Measurements from ENCODE around the gene DDN.

The DDN gene

DNA sequence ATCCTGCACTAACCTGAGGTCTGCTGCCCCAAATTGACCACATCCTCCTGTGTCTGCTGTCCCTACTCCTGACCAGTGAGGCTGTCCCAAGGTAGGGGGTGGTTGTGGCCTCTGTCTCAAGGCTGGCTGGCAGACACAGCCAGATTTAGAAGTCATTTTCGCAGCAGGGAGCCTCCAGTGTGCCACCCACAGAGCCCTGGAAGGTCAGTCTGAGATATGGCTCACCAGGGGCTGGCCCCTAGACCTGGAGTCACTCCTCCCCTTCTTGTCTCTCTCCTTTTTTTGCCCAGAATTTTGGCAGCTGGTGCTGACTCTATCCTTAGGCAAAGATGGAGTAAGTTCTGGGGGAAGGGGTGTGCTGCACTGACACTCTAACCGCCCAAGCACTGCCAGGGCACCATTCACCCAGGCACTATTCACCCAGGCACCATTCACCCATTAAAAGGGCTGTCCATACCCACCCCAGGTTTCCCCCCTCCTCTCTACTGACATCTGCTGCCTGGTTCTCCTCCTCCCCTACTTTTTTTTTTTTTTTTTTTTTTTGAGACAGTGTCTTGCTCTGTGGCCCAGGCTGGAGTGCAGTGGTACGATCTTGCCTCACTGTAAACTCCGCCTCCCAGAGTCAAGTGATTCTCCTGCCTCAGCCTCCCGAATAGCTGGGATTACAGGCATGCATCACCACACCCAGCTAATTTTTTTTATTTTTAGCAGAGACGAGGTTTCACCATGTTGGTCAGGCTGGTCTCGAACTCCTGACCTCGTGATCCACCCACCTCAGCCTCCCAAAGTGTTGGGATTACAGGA is 7.7 kb downstream of the DDN start:
- intact Hi-C loops (cut with DNase I) = no loop called here

DNA sequence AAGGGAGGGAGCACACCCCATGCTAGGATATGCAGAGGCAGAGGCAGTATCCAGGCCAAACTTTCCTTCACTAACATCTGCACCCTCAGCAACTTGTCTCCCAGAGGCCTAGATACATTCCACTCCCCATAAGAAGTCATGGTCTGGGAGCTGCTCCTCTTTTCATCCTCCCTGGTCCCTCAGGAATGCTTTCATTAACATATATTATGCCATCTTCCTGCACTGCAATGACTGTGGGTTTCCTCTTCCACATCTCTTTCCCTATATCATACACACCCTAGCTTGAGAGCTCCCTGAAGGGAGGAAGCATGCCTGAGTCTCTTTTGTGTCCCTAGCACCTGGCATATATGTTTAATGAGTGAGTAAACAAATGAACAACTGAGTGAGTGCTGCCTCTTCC is 8.6 kb downstream of the DDN start:
- no peak for DNase-seq
- intact Hi-C loops (cut with DNase I) = no loop called here

More for the DNA sequence above, 7.7 kb downstream of the DDN start:
- no peak for DNase-seq

DNA sequence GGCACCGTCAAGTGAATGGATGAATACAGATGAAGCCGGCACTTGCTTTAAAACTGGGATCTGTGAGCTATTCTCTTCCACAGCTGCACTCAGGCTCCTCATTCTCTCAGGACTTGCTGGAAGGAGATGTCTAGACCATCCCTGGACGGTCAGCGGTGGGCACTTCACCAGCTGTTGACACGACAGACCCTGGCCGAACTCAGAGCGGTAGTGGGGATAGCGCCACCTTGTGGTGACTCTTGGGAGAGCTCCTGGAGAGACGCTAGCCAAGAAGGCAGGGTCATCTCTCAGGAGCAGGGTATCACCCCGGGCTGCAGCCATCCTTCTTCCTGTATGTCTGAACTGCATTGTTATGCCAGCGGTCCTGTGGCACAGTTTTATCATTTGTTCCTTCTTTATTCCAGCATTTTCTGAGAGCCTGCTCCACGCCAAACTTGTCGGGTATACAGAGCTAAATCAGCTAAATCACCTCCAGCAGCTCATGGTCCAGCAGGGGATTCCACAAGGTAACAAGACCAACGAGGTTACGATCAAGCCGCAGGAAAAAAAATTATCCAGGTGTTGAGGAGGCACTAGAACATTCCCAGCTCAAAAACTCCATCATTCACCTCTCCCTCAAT is 11.0 kb downstream of the DDN start:
- DNase-seq = peak in 39 of 42 donors; percentile 39 to 90 (median 74)
- intact Hi-C loops (cut with DNase I) = no loop called here

DNA sequence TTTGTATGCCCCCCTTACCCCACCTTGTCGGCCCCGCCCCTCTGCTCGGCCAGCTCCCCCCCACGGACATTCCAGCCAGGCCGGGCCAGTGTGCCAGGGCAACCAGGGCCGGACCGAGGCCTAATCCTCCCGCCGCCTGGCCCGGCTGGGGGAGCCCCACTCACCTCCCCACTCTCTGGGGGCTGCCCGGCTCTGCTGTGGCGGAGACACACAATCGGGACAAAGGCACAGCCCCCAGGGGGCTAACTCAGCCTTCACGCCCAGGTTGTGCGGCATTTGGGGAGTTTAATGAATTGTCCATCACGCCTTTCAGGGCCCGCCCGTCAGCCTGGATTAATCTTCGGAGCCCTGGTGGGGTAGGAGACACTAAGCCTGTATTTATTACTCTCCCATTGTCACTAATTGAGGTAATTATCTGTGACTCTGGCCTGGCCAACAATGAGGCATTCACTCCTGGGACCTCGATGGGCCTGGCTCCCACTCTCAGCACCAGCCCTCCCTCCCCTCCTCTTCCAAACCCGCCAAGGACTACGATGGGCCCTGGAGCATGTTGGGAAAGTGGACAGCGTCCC is 12.4 kb downstream of the DDN start:
- intact Hi-C loops (cut with DNase I) = no loop called here
- no peak for DNase-seq

DNA sequence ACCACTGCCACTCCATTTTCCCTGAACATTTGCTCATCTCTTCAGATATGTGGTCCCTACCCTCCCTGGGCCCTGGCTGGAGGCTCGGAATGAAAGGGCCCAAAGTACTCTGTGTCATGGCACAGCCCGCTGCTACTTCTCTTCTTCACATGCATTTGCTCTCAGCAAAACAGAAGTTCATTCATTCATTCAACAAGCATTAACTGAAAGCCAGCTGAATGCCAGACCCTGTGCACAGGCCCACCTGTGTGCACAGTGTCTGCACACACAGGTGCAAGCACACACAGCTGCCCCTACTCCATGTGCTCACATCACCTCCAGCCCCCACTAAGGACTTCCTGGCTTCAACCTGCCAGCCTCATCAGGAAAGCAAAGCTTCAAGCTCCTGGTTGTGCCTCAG is 13.3 kb downstream of the DDN start:
- intact Hi-C loops (cut with DNase I) = no loop called here
- DNase-seq = no peak

DNA sequence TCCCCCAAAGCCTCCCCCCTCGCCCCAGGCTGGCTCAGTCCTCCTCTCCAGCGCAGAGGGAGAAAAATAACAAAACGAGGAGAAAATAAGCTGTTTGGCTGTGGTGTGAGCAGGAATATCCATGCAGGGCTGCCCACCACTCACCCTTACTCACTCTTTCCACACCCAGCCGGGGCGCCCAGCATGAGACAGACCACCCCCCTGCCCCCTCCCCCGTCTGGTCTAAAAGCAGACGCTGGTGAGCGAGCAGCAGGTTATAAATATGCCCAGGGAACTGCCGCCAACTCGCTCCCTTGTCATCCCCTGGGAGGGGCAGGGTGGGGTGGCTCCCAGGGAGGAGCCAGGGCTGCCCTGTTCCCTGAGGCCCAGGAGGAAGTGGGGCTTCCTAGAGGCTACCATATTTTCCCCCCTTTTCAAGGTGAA is 13.7 kb downstream of the DDN start:
- peak in 12 of 42 donors; percentile 22 to 80 (median 49) for DNase-seq
- intact Hi-C loops (cut with DNase I) = no loop called here

DNA sequence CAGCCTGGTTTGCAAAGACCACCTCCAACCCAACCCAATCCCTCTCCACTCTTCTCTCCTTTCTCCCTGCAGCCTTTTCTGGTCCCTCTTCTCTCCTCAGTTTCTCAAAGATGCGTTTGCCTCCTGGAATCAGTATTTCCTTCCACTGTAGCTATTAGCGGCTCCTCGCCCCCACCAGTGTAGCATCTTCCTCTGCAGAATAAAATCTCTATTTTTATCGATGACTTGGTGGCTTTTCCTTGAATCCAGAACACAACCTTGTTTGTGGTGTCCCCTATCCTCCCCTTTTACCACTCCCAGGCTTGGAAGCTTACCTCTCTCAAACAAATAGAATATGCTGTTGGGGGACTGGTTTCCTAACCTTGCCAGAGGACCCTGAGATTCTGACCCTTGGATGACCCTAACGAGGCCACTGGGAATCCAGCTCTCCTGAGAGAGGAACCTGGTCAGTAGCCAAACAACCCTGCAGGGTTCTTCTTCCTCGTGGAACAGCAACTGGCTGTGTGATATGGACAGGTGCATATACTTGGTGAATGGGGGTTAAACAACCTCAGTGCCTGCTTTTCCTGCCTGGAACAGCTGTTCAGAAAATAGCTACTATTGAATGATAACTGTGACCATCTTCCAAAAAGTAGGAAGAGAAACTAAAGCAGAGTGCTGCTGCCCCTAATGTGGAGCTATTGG is 16.6 kb downstream of the DDN start:
- intact Hi-C loops (cut with DNase I) = no loop called here
- peak in 2 of 42 donors; percentile 34 to 52 for DNase-seq

DNA sequence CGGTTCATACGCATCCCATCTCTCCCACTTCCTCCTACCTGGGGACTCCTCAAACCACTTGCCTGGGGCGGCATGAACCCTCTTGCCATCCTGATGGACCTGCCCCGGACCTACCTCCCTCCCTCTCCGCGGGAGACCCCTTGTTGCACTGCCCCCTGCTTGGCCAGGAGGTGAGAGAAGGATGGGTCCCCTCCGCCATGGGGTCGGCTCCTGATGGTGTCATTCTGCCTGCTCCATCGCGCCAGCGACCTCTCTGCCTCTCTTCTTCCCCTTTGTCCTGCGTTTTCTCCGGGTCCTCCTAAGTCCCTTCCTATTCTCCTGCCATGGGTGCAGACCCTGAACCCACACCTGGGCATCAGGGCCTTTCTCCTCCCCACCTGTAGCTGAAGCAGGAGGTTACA is 17.4 kb downstream of the DDN start:
- intact Hi-C loops (cut with DNase I) = no loop called here
- peak in 1 of 42 donors; percentile 13 for DNase-seq

DNA sequence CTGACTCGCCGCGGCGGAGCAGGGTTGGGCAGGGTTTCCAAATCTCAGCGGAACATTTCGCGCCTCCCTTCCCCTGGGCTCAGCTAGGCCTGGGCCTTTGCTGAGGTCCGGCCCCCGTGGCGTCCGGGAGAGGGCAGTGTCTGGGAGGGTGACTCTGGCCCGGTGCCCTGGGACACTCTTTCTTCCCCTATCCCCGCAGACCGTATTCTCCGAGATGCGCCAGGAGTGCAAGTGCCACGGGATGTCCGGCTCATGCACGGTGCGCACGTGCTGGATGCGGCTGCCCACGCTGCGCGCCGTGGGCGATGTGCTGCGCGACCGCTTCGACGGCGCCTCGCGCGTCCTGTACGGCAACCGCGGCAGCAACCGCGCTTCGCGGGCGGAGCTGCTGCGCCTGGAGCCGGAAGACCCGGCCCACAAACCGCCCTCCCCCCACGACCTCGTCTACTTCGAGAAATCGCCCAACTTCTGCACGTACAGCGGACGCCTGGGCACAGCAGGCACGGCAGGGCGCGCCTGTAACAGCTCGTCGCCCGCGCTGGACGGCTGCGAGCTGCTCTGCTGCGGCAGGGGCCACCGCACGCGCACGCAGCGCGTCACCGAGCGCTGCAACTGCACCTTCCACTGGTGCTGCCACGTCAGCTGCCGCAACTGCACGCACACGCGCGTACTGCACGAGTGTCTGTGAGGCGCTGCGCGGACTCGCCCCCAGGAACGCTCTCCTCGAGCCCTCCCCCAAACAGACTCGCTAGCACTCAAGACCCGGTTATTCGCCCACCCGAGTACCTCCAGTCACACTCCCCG is 18.0 kb downstream of the DDN start:
- peak in 35 of 42 donors; percentile 31 to 83 (median 68) for DNase-seq
- intact Hi-C loops (cut with DNase I) = no loop called here

DNA sequence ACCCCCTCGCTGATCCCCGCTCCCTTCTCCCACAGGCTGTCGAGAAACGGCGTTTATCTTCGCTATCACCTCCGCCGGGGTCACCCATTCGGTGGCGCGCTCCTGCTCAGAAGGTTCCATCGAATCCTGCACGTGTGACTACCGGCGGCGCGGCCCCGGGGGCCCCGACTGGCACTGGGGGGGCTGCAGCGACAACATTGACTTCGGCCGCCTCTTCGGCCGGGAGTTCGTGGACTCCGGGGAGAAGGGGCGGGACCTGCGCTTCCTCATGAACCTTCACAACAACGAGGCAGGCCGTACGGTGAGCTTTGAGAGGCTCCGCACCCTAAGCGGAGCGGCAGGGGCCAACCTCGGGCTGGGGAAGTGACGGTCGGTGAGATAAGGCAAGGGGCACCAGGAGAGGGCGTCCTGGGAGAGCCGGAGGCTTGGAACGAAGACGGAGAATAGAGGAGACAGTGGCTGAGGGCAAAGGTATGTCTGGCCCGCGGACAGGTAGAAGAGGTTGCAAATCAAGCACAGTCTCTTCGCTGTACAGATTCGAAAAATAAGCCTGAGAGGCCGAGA is 18.7 kb downstream of the DDN start:
- intact Hi-C loops (cut with DNase I) = no loop called here
- DNase-seq = no peak

DNA sequence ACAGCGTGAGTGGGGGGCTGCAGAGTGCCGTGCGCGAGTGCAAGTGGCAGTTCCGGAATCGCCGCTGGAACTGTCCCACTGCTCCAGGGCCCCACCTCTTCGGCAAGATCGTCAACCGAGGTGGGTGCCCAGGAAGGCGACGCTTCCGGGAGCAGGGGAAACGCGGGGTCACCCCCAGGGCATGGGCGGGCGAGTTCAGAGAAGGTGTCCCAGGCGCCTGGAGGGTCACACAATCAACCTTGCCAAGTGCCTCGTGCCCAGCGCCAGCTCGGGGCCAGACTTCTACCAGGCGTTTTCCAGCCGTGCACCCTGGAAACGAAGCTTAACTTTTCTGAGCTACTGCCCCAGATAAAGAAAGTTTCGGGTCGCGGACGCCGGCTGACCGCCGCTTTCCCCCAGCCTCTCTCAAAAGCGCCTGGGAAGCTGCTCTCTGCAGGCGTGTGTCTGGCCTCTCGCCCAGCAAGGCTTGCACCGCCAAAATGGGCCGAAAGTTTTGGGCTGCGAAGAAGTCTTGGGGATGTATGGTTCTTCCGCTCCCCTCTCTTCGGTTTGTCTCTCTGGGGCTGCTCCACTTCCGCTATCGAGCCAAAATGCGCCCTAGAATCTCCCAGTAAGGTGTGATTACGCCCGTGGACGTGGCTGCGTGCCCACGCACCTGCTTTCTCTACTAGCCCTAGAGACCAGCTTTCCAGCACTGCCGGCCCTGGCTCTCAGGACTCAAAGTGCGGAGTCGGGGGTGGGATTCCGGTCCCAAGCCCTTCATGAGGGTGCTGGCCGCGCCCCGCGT is 19.4 kb downstream of the DDN start:
- peak in 1 of 42 donors; percentile 29 for DNase-seq
- intact Hi-C loops (cut with DNase I) = no loop called here

DNA sequence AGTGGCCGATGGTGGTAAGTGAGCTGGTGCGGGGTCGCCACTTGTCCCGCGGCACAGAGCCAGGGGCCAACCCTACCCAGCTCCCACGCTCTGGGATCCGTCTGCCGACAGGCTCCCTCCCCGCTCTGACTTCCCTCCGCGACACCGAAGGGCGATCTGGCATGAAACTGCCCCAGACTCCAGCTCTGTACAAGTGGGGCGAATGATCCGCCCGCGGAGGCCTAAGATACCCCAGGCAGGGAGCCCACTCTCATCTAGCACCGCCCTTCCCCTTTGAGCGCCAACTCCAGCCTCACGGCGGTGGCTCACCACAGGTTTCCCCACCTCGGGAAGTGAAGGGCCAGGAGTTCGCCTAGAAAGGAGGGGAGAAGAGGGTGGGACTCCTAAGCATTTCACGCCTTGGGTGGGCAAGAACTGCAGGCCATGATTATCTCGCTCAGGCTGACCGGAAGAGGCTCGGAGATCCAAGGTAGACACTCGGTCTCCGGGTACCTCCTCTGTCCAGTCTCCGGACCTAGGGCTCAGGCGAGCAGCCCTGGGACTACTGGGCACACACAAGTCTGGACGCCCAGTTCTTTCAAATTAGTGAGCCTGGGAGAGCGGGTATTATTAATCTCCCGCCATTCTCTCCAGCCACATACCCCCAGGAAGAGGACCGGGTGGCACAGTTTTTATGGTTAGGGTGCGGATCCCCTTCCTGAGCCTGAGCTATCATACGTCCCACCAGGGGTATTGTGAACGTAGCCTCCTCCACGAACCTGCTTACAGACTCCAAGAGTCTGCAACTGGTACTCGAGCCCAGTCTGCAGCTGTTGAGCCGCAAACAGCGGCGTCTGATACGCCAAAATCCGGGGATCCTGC is 20.2 kb downstream of the DDN start:
- DNase-seq = peak in 1 of 42 donors; percentile 9
- intact Hi-C loops (cut with DNase I) = no loop called here

DNA sequence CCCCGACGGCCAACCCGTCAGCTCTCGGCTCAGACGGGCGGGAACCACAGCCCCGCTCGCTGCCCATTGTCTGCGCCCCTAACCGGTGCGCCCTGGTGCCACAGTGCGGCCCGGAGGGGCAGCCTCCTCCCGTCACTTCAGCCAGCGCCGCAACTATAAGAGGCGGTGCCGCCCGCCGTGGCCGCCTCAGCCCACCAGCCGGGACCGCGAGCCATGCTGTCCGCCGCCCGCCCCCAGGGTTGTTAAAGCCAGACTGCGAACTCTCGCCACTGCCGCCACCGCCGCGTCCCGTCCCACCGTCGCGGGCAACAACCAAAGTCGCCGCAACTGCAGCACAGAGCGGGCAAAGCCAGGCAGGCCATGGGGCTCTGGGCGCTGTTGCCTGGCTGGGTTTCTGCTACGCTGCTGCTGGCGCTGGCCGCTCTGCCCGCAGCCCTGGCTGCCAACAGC is 20.9 kb downstream of the DDN start, which contains the start of gene WNT1:
Gene WNT1 (plus strand): TSS at position 32 of the 450 bp plus-strand sequence. CDS start 329 bp downstream, at position 361.
- DNase-seq = peak in 1 of 42 donors; percentile 30
- intact Hi-C loops (cut with DNase I) = no loop called here

DNA sequence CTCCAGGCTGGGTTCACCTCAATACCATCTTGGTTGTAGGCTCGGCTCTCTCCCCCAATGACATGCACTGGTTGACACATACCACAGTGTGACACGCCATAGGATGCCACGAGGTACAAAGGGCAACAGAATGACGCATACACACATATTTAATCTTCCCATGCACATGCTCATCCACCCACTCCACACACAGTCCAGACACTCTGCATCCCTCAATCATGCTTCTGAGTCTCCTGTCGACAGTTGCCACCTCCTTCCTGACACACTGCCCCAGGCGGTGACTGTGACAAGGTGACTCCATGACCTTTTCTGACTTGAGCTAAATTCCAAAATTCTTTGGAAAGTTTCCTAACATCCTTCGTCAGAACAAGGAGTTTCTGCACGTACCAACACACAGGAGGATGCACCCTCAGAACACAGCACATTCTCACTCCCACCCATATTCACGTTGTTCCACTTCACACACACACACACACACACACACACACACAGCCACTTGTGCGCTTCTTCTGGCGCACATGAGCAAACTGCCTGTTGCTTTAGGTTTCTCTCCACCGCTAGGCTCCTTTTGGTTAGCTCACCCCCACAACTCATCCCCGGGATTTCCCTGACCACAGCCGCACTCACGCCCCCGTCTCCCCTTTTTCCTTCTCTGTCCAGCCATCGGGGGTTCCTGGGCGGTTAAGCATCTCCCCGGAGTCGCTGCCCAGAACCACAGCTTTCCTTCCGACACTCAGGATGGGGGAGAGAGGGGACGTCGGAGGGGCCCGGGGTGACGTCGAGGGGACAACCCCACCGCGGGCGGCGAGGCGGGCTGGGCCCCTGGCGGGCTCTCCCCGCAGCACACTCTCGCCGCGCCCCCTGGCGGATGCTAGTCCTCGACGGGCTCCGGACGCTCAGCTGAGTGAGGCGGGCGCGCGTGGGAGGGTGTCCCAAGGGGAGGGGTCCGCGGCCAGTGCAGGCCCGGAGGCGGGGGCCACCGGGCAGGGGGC is 21.6 kb downstream of the DDN start:
- intact Hi-C loops (cut with DNase I) = no loop called here
- DNase-seq = peak in 22 of 42 donors; percentile 27 to 76 (median 44)

DNA sequence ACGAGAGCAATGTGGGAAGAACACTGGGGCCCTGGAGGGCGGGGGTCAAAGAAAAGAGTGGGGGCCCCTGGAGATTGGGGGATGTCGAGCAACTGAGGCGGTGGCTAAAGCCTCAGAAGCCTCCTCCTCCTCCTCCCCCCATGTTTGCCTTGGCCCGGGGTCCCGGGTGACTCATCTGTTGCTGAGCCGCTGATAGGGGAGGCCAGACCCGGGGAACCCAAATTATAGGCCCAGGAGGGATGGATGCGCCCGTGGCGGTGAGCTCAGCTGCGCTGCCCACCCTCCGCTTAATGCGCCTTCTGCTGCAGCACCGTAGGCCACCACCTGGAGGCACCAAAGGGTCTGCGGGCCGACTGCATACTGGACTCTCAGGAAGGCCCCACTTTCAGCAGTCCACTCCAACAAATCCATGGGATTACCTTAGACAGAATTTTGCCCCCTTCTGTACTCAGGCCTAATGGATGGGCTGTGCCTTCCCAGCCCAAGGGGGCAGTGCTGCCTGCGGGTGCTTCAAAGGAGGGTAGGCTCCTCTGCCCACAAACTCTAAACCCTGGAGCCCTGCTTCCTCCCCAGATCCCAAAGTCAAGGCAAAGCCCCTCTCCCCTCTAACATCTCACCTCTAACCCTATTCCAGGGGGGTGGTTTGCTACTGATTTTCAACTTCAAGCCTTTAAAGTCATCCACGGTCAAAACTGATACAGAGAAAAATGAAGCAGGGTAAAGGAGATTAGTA is 25.1 kb downstream of the DDN start:
- peak in 8 of 42 donors; percentile 29 to 72 (median 48) for DNase-seq
- intact Hi-C loops (cut with DNase I) = no loop called here

Measured in head of caudate nucleus (tissue), 42 donors.